Measurements from ENCODE around the gene RAPGEF4.

The RAPGEF4 gene

GRCh38 chr2:172870396-172870795, 134.8 kb downstream of the RAPGEF4 start:
- CTCF ChIA-PET = interaction anchor here (0.8 to 3.3 kb wide), 3 partner anchors 10 to 62 kb away, joined by 3 to 21 read pairs (median 3); no protein-coding TSS in a partner anchor
- DNase-seq (ENCODE audit: low read depth, low spot score) = no peak
- POLR2A ChIA-PET = no interaction called here
- TF ChIP-seq CTCF (IDR thresholded peaks at IDR 0.05; ENCODE audit: insufficient read depth, low read length, missing control alignments) = no peak
- no peak overlapping the region for H3K4me3 ChIP-seq (ENCODE audit: low read depth, low read length)

- ChIA-PET CTCF (interaction anchor here (1.6 to 6.0 kb wide), 2 partner anchors 47 to 54 kb away, joined by 3 to 35 read pairs; no protein-coding TSS in a partner anchor), POLR2A (no interaction called here)
- no peak for DNase-seq (ENCODE audit: low read depth, low spot score)
- TF ChIP-seq CTCF (IDR thresholded peaks at IDR 0.05; ENCODE audit: insufficient read depth, low read length, missing control alignments) = no peak
- no peak overlapping the region for H3K4me3 ChIP-seq (ENCODE audit: low read depth, low read length)
Observed at GRCh38 chr2:172877826-172878225, 142.2 kb downstream of the RAPGEF4 start.

- ChIA-PET POLR2A (no interaction called here), CTCF (interaction anchor here (1.6 to 6.0 kb wide), 2 partner anchors 47 to 53 kb away, joined by 3 to 35 read pairs; no protein-coding TSS in a partner anchor)
Observed at GRCh38 chr2:172878260-172878659, 142.6 kb downstream of the RAPGEF4 start.

GRCh38 chr2:172884336-172884735, 148.7 kb downstream of the RAPGEF4 start:
- no peak for TF ChIP-seq CTCF (IDR thresholded peaks at IDR 0.05; ENCODE audit: insufficient read depth, low read length, missing control alignments)
- ChIA-PET CTCF (no interaction called here), POLR2A (no interaction called here)
- H3K4me3 ChIP-seq (ENCODE audit: low read depth, low read length) = no peak overlapping the region
- no peak for DNase-seq (ENCODE audit: low read depth, low spot score)

More at GRCh38 chr2:172878260-172878659, 142.6 kb downstream of the RAPGEF4 start:
- DNase-seq (ENCODE audit: low read depth, low spot score) = no peak
- TF ChIP-seq CTCF (IDR thresholded peaks at IDR 0.05; ENCODE audit: insufficient read depth, low read length, missing control alignments) = no peak
- H3K4me3 ChIP-seq (ENCODE audit: low read depth, low read length) = no peak overlapping the region

GRCh38 chr2:172885996-172886395, 150.4 kb downstream of the RAPGEF4 start:
- no peak overlapping the region for H3K4me3 ChIP-seq (ENCODE audit: low read depth, low read length)
- ChIA-PET POLR2A (no interaction called here), CTCF (interaction anchor here (3.5 kb wide), 1 partner anchor 46 kb away, joined by 15 read pairs; no protein-coding TSS in a partner anchor)
- no peak for DNase-seq (ENCODE audit: low read depth, low spot score)
- no peak for TF ChIP-seq CTCF (IDR thresholded peaks at IDR 0.05; ENCODE audit: insufficient read depth, low read length, missing control alignments)

- ChIA-PET POLR2A (no interaction called here), CTCF (interaction anchor here (1.2 to 3.5 kb wide), 2 partner anchors 27 to 45 kb away, joined by 3 to 15 read pairs; no protein-coding TSS in a partner anchor)
- no peak for TF ChIP-seq CTCF (IDR thresholded peaks at IDR 0.05; ENCODE audit: insufficient read depth, low read length, missing control alignments)
- H3K4me3 ChIP-seq (ENCODE audit: low read depth, low read length) = no peak overlapping the region
- DNase-seq (ENCODE audit: low read depth, low spot score) = no peak
Observed at GRCh38 chr2:172887280-172887679, 151.6 kb downstream of the RAPGEF4 start.
